IPS-NIHi7 (cell line): Measurements from ENCODE around the gene LDLRAD4.

Source experiments
- DNase-seq: peaks from one replicate; pipeline ENCODE4 v3.0.0; 2012; ENCODE audit warnings: mixed read lengths; ENCODE audit errors: extremely low spot score

The LDLRAD4 gene

GRCh38 chr18:13549880-13550232 lies 331.3 kb downstream of the LDLRAD4 start:
- DNase-seq = no peak

DNA sequence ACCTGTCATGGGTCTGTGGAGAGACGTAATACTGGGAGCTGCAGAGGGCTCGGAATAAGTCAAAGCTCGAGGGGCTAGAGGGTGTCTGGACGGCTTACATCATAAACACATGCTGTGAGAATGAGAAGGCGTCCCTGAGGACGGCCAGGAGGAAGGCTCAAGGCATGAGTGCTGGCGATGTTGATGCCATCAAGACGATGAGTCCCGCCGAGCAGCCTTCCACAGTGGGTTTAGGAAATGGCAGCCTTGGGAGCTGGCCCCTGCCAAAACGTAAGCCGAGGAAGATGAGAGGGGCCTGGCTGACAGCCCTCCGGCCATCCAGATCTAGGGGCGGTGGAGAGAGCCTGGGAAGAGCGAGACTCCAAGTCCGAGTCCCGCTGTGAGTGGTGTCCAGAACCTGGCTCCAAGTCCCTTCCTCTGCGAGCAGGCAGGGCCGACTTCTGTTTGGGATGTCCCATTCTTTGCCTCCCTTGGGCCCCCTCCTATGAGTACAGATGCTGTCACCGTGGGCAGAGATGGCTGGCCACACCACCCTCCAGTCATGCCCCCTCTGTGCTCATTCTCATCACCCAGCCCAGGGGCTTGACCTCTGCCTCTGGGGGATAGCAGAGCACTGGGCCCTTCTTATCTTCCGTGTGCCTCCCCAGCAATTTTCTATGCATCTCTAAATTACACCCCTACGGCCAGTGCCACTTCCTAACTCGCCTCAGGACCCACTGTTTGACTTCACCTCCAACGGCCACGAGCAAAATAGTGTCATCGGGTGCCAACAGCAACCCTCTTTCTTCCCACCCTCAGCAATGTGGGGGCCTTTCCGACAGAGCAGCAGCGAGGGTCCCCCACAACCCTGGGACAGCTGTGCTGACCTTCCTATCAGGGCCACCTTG lies 332.1 kb downstream of the LDLRAD4 start:
- no peak for DNase-seq

- DNase-seq = no peak
These were observed 332.7 kb downstream of the LDLRAD4 start for GRCh38 chr18:13551305-13551603.

GRCh38 chr18:13551841-13552733 lies 333.5 kb downstream of the LDLRAD4 start:
- no peak for DNase-seq

DNA sequence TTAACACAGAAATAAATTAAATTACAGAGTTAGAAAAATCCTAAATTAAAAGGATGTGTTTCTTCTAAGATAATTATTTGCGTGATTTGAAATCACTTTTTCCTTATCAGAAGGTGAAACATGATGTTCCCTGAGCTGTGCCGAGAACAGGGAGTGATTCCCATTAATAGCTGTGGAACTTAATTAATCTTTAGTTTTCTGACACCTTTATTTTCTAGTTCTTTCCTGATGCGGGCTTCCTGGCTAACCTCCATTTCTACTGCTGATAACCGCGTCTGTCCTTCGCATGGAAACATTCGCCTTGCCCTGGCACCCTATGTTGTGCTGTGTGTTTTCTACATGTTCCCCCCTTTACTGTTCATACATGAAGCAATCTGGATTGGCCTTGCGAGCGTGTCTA lies 334.9 kb downstream of the LDLRAD4 start:
- DNase-seq = no peak

- no peak for DNase-seq
These were observed 336.6 kb downstream of the LDLRAD4 start for GRCh38 chr18:13555192-13555591.

DNA sequence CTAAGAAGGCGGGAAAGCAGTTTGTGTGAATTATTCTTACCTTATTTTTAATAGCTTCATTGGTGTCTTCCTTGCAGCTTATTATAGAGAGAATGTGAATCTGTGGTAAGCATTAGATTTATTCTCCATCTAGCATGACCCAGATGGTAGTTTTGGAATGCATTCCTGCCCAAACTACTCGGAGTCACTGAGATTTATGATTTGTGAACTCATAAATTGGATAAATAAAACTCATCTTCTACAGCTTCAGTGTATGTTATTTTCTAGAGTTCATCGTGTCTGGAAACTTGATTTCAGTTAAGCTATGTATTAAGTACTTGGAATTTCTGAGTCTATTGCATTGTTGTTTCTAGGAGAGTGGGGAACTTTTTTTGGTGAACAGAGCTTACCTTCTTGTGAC lies 337.3 kb downstream of the LDLRAD4 start:
- DNase-seq = no peak

DNA sequence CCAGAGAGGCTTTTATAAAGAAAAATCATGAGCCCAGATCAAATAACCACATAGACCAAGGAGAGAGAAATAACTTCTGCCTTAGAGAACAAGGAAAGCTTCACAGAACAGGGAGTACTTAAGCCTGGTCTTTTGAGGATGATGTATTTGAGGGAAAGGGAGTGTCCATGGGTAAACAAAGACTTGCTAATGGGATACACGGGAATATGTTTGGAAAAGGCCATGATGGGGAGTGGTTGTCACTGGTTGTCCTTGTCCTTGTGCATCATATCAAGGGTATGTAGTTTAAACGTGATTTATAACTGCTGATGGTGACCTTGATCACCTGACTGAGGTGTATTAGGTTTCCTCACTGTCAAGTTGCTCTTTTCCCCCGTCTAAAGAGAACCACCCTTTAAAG lies 337.9 kb downstream of the LDLRAD4 start:
- DNase-seq = no peak

GRCh38 chr18:13558124-13558523 lies 339.6 kb downstream of the LDLRAD4 start:
- DNase-seq = peak; percentile 83

- no peak for DNase-seq
These were observed 340.2 kb downstream of the LDLRAD4 start for GRCh38 chr18:13558790-13559189.

- DNase-seq = no peak
These were observed 341.2 kb downstream of the LDLRAD4 start for GRCh38 chr18:13559754-13560153.

DNA sequence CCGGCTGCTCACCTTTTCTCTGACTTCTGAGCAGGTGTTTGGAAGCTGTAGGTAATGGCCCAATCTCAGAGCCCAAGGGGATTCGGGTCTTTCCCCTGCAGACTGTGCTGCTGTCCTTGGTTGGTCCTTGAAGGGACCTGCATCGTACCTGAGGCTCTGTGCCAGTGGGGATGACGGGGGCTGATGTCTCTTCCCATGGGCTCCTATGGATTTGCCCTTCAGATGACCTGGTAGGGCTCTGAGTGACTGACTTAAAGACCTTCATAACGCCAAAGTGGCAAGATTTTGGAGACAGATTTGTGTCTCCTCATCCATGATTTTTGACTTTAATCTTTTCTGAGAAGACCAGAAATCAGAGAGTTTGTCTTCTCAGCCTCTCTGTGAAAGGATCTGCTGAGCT lies 341.7 kb downstream of the LDLRAD4 start:
- DNase-seq = no peak

DNA sequence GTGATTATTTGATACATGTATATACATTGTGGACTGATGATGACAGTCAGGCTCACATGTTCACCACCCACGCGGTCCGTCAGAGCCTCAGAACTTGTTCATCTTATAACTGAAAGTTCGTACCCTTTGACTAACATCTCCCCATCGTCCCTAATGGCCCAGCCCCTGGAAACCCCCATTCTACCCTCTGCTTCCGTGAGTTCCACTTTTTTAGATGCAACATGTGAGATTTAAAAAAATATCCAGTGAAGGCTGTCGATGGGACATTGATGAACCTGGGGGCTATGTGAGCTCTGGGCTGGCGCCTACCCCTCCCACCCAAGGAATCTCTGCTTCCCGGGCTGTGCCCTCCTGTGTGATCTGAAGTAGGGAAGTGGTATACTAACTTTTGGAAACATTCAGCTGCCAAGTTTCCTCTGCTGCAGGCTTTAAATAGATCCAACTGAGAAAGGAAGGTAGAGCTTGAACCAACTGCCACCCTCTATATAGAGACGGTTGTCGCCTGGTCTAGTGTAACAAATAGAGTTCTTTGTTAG lies 344.0 kb downstream of the LDLRAD4 start:
- no peak for DNase-seq

- DNase-seq = no peak
These were observed 344.8 kb downstream of the LDLRAD4 start for GRCh38 chr18:13563390-13563805.

DNA sequence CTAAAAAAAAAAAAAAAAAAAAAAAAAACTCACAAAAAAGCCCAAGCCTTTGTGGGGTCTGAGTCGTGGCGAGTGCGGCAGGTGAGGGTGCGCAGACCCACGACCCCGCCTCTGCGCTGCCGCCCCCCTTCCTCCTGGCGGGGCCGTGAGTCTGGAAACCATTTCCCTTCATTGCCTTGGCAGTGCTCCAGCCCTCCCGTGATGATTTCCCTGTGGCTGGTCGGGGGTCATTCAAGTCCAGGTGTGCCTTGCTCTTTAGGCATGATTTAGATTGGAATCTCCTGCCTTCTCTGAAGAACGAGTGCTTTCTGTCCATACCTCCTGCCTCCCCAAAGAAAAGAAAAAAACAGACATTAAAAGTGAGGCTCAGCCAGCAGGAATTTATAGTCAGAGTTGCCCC lies 346.0 kb downstream of the LDLRAD4 start:
- DNase-seq = no peak

DNA sequence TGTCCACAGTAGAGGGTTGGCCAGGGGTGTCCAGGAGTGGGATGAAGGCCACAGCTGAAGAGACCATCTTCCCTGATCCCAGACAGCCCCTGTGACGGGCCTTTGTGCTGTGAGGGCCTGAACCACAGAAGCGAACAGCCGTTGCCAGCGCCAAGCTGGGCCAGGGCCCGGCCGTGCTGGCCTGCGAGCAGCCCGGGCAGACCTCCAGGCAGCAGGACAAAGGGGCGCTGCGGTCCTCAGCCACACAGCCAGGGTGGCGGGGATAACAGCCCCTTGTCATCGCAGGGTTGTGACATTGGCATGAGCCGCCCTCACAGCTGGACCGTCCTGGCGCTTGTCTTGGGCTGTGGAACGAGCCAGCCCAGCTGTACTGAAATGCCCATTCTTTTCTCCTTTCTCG lies 346.7 kb downstream of the LDLRAD4 start:
- DNase-seq = no peak

GRCh38 chr18:13566941-13567746 lies 348.6 kb downstream of the LDLRAD4 start:
- no peak for DNase-seq

DNA sequence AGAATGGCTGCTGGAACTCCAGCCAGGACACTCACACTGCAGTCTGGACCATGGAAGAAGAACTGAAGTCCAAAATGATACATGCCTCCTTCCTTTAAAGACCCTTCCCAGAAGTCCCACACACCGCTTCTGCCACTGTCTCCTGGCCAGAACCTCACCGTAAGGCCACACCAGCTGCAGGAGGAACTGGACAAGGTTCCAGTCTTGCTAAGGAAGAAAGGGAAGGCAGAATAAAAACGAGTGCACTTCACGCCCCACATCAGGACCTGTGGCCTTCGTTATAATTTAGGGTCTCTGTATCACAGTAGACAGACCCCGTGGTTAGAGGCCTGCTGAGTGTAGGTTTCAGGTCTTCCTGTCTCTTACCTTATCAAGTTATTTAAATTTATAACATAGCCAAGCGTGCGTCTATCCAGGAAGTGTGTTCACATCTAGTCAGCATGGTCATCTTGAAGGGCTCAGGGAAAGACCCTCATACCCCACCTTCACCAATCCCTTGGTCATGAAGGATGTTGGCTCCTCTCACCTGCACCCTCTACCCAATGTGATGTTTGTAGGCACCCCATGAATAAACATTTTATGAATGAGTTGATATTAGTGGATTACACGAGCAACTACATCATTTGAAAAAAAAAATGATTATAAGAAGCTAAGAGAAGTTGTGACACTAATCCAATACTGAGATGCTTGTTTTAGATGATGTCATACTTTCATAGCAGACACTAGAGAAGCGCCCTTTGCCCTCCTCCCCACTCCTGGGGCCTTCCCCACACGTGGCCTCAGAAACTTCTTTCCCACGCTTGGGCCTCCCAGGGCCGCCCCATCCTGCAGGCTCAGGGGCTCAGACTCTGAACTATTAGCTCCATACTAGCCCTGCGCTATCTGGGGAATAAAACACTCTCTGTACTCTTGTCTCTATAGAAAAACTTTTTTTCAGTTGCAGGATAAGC lies 350.2 kb downstream of the LDLRAD4 start:
- DNase-seq = no peak

GRCh38 chr18:13570216-13570615 lies 351.7 kb downstream of the LDLRAD4 start:
- no peak for DNase-seq

GRCh38 chr18:13570856-13571495 lies 352.4 kb downstream of the LDLRAD4 start:
- DNase-seq = no peak
